WI38 (cell line): ENCODE data around the gene ADAMTSL5.

Experiments used
- H3K4me3 ChIP-seq: 2 replicates; pipeline ENCODE4 v1.5.1; 2011; ENCODE audit warnings: low read depth, mild to moderate bottlenecking, control low read depth, low read length
- TF ChIP-seq, protein P1 (sequence below): IDR thresholded peaks from 2 replicates; pipeline ENCODE4 v1.5.1; 2012; ENCODE audit warnings: low read depth, mild to moderate bottlenecking, control low read depth, low read length

Gene ADAMTSL5

DNA sequence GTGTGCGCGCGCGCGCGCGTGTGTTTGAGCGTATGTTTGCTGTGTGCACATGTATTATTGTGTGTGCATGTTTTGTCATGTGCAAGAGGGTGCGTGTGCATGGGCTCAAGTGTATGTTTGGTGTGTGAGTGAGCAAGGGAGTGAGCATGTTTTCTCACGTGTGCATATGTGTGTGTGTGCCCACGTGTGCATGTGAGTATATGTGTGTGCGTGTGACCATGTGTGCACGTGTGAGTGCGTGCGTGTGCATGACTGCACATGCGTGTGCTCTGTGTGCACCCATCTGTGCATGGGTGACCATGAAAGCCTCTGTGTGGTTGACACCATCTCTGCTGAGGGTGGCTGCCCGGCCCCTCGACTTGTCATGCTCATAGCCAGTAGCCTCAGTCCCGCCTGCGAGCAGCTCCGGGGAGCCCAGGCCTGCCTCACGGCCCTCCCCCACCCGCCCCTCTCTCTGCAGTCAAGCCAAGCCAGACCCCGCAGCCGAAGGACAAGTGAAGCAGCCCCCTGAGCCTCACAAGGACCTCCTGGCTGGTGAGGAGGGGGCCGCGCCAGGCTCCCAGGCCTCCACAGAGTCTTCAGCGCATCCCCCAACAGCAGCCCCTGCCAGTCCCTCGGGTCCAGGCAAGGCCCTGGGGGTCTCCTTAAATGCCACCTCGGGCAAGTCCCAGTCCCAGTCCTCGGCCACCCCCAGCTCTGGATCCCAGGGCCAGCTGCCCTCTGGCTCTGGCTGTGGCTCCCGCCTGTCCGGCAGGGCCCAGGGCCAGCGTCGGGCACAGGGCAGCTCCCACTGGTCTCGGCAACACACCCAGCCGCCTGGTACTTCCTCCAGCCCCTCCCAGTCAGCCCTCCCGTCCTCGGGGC is 15.9 kb downstream of the ADAMTSL5 start:
- TF ChIP-seq, protein P1, sequence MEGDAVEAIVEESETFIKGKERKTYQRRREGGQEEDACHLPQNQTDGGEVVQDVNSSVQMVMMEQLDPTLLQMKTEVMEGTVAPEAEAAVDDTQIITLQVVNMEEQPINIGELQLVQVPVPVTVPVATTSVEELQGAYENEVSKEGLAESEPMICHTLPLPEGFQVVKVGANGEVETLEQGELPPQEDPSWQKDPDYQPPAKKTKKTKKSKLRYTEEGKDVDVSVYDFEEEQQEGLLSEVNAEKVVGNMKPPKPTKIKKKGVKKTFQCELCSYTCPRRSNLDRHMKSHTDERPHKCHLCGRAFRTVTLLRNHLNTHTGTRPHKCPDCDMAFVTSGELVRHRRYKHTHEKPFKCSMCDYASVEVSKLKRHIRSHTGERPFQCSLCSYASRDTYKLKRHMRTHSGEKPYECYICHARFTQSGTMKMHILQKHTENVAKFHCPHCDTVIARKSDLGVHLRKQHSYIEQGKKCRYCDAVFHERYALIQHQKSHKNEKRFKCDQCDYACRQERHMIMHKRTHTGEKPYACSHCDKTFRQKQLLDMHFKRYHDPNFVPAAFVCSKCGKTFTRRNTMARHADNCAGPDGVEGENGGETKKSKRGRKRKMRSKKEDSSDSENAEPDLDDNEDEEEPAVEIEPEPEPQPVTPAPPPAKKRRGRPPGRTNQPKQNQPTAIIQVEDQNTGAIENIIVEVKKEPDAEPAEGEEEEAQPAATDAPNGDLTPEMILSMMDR = no peak
- H3K4me3 ChIP-seq = no peak overlapping the region

GRCh38 chr19:1495799-1496713 is 16.8 kb downstream of the ADAMTSL5 start:
- no peak overlapping the region for H3K4me3 ChIP-seq
- TF ChIP-seq, protein P1 = no peak

GRCh38 chr19:1495051-1495798 is 17.6 kb downstream of the ADAMTSL5 start:
- H3K4me3 ChIP-seq = no peak overlapping the region
- TF ChIP-seq, protein P1 = no peak

GRCh38 chr19:1494115-1494815 is 18.6 kb downstream of the ADAMTSL5 start:
- no peak overlapping the region for H3K4me3 ChIP-seq
- TF ChIP-seq, protein P1 = no peak

DNA sequence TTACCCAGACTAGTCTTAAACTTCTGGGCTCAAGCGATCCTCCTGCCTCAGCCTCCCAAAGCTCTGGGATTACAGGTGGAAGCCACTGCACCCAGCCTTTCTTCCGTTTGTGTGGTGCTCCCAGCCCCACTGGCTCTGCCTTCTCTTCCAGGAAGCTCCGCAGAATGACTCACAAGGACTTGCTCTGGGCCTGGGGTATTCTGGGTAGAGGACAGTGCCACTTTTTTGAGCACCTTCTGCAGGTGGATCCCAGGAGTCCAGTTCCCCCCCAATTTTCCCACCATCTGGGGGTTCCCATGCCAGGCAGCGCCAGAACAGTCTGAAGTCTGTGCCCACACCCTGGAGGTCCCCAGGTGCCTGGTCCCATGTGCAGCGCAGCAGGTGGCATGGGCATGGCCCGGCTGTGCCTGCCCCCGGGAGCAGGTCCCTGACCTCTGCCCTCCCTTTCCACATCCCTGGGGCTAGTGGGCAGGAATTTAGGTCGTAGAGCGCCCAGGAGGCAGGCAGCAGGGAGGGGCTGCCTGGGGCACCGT is 20.3 kb downstream of the ADAMTSL5 start:
- H3K4me3 ChIP-seq = no peak overlapping the region

DNA sequence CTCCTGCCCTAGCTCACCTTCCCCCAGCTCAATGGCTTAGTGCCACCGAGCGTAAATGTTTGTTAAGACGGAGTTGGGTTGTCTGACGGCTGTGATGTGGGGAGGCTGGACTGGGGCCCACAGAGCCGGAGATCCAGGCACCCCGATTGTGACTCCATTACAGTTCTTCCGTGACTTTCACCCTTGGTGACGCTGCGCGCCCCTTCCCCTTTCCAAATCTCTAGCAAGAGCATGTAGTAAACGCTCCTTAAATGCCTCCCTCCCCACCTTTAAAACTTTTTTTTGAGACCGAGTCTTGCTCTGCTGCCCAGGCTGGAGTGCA is 21.0 kb downstream of the ADAMTSL5 start:
- TF ChIP-seq, protein P1 = no peak
- no peak overlapping the region for H3K4me3 ChIP-seq

More for the DNA sequence above, 20.3 kb downstream of the ADAMTSL5 start:
- TF ChIP-seq, protein P1 = no peak
